Activated CD4-positive, alpha-beta T cell treated with anti-CD3 and anti-CD28 coated beads, Interleukin-2, amount 10 ng/mL, durations not matched to agents 24 days and 14 days (primary cell): Measurements from ENCODE around the gene RCL1. TPM values are rescaled to one million over a fixed set of nuclear protein-coding genes. Genes with fewer than 3 reads are reported as not detected.

Source experiments
- DNase-seq: peaks from one replicate; pipeline ENCODE4 v3.0.0; 2022
- H3K27ac Mint-ChIP-seq: one replicate; pipeline ENCODE4 v1.8.0; 2022; ENCODE audit warnings: mild to moderate bottlenecking, mixed read lengths
- H3K27me3 Mint-ChIP-seq: one replicate; pipeline ENCODE4 v1.8.0; 2022; ENCODE audit warnings: mixed read lengths
- H3K36me3 Mint-ChIP-seq: one replicate; pipeline ENCODE4 v1.8.0; 2022; ENCODE audit warnings: low read depth, mild to moderate bottlenecking, mixed read lengths
- H3K4me1 Mint-ChIP-seq: one replicate; pipeline ENCODE4 v1.8.0; 2021; ENCODE audit warnings: mixed read lengths
- H3K4me3 Mint-ChIP-seq: one replicate; pipeline ENCODE4 v1.8.0; 2022; ENCODE audit warnings: mild to moderate bottlenecking, moderate library complexity, mixed read lengths
- H3K9me3 Mint-ChIP-seq: one replicate; pipeline ENCODE4 v1.8.0; 2021; ENCODE audit warnings: mixed read lengths
- intact Hi-C: fragments of 100-400 bp; cut with micrococcal nuclease; formaldehyde crosslinking; loops from one replicate; pipeline ENCODE4 v1.15.1; 2023
- total RNA-seq: library from RNA; stranded (reverse); gene quantifications from 2 replicates; pipeline ENCODE4 v1.2.3, GENCODE V29; 2022

RCL1 gene
- total RNA-seq, 1 donor from 2014 or later, result 44.6 TPM

DNA sequence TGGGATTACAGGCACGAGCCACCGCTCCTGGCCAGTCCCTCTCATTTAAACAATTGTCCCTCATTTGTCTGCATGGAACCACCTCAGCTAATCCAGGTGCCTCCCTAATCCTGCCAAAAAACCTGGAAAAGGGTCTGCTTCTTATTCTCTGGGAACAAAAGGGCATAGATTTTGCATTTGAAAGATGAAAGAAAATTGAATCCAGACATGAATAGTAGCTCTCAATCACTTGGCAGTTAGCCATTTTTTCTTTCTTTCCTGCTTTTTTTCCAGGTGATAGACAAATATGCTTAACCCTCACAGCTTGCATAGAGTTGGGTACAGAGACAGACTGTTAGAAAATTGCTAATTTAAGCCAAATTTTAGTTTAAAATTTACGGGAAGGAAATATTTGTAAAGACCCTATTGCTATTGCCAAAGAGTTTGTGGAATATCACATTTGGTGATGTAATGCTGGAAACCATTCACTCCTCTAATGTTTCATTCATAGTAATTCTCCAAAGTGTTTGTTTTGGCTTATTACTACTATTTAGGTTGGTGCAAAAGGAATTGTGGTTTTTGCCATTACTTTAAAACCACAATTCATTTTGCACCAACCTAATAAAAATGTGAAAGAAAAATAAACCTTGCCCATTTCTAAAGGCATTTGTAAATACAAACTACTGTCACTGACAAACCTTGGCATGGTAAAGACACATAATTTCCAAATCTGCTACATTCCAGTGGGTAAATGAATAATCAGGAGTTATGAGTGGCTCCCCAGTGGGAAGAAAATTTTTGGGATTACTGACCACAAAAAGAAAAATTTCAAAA is 111.8 kb downstream of the RCL1 start:
- H3K9me3 Mint-ChIP-seq, result peaks cover 11% of the 10 kb centered on the region
- H3K4me1 Mint-ChIP-seq, result peaks cover 4% of the 10 kb centered on the region
- H3K27me3 Mint-ChIP-seq, result no peaks in the 10 kb centered on the region
- no peak overlapping the region for H3K27ac Mint-ChIP-seq
- intact Hi-C loops, result no loop called here
- peaks cover 10% of the 10 kb centered on the region for H3K36me3 Mint-ChIP-seq
- DNase-seq, result no peak
- no peak overlapping the region for H3K4me3 Mint-ChIP-seq

DNA sequence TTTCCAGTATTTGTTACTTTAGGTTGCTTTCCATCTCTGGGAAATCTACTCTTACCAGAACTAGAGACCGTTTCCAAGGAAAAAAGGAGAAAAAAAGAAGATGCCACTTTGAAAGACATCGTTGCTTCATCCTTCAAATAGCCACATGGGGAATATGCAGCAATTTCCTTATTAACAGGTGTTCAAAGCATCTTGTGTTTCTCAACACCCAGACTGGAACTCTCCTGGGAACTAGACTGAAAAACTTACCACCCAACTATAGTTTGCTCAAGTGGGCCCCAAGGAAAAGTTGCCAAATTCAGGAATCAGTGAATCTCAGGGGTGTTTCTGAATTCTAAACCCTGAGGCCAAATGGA is 112.4 kb downstream of the RCL1 start:
- H3K4me3 Mint-ChIP-seq, result no peak overlapping the region
- peaks cover 4% of the 10 kb centered on the region for H3K4me1 Mint-ChIP-seq

More for the DNA sequence above, 112.4 kb downstream of the RCL1 start:
- no peak for DNase-seq
- H3K27ac Mint-ChIP-seq, result no peak overlapping the region
- peaks cover 7% of the 10 kb centered on the region for H3K9me3 Mint-ChIP-seq
- H3K27me3 Mint-ChIP-seq, result no peaks in the 10 kb centered on the region
- peaks cover 6% of the 10 kb centered on the region for H3K36me3 Mint-ChIP-seq
- intact Hi-C loops, result no loop called here

Other genes starting within 250 kb of the RCL1 start
- 5.5 and 6.0 TPM in 2 replicates for gene PLPP6, start 130.7 kb upstream of the RCL1 start, total RNA-seq
- gene SPATA6L, start 126.5 kb upstream of the RCL1 start, total RNA-seq, result not detected in 2 replicates
- gene CDC37L1, start 113.4 kb upstream of the RCL1 start, total RNA-seq, result 11.3 and 12.1 TPM in 2 replicates
- 22.9 and 27.3 TPM in 2 replicates for gene AK3, start 51.7 kb upstream of the RCL1 start, total RNA-seq
- 29.3 and 29.9 TPM in 2 replicates for gene JAK2, start 192.3 kb downstream of the RCL1 start, total RNA-seq